ENCODE results near the gene KHDC4. TPM values are rescaled to one million over a fixed set of nuclear protein-coding genes. Genes with fewer than 3 reads are reported as not detected.

KHDC4 gene
- total and polyA plus RNA-seq, 2 of the 13 experiments (the other 11 are each of a cell fraction or from before 2014, with no cell fraction given): 33.5 to 92.0 TPM

GRCh38 chr1:155976062-155976912, 42.1 kb upstream of the KHDC4 start (continued):
- TF ChIP-seq, protein P1, sequence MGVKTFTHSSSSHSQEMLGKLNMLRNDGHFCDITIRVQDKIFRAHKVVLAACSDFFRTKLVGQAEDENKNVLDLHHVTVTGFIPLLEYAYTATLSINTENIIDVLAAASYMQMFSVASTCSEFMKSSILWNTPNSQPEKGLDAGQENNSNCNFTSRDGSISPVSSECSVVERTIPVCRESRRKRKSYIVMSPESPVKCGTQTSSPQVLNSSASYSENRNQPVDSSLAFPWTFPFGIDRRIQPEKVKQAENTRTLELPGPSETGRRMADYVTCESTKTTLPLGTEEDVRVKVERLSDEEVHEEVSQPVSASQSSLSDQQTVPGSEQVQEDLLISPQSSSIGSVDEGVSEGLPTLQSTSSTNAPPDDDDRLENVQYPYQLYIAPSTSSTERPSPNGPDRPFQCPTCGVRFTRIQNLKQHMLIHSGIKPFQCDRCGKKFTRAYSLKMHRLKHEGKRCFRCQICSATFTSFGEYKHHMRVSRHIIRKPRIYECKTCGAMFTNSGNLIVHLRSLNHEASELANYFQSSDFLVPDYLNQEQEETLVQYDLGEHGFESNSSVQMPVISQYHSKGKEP (CRISPR knock-in tag; IDR thresholded peaks at IDR 0.05): no peak

GRCh38 chr1:155975375-155976061, 41.3 kb upstream of the KHDC4 start:
- intact Hi-C loops (cut with micrococcal nuclease; ENCODE audit: unreplicated experiment): loop anchor here (5.0 kb wide), 1 partner anchor 33 kb away; the partner anchor contains the start of gene RXFP4

More at GRCh38 chr1:155975375-155976061, 41.3 kb upstream of the KHDC4 start:
- in situ Hi-C loops (cut with HindIII; ENCODE audit: extremely low pct_ligation_motif_present, low pct_unique_long_range_greater_than_20kb): no loop called here
- Histone ChIP-seq H3K4me3 (replicated peaks in 1 of 3; ENCODE audit: insufficient read depth in 1 of 3, low read depth in 2 of 3, low read length in 3 of 3) (peak overlapping the region; percentile 85 to 92 (median 90); a peak in 5 of 6 replicates), H2AFZ (ENCODE audit: low read length) (no peak overlapping the region), H3K27me3 (ENCODE audit: control insufficient read depth in 1 of 2, insufficient read depth in 2 of 2, low read length in 2 of 2) (no peaks in the 10 kb centered on the region; a peak in 1 of 5 replicates), H3K9me3 (ENCODE audit: low read length) (no peaks in the 10 kb centered on the region), H3K27ac (ENCODE audit: extremely low read length, insufficient read depth, low read length) (no peak overlapping the region), H3K79me2 (ENCODE audit: insufficient read depth, low read length) (peaks cover 59% of the 10 kb centered on the region), H3K4me1 (ENCODE audit: insufficient read depth, low read length) (peaks cover 83% of the 10 kb centered on the region), H3K9ac (ENCODE audit: insufficient read depth, low read depth, low read length) (peak overlapping the region; percentile 83; the same call in 1 of the 2 replicates), H4K20me1 (ENCODE audit: insufficient read depth, low read length) (0 out of 2 replicates have a peak, but pooled peaks cover 2% of the 10 kb centered on the region), H3K36me3 (replicated peaks in 1 of 2; ENCODE audit: control insufficient read depth in 1 of 2, insufficient read depth in 2 of 2, low read length in 2 of 2) (peaks cover 0 to 3% of the 10 kb centered on the region in 2 experiments; a peak in 2 of 5 replicates), H3K4me2 (ENCODE audit: low read depth, low read length) (peak overlapping the region; percentile 92)
- no peak for ATAC-seq
- no peak for FAIRE-seq
- no peak for DNase-seq (ENCODE audit: low spot score)
- WGBS (ENCODE audit: low lambda C conversion rate): 56% methylated on average over 4 of the region's 4 CpGs
- no TSS peak for BruUV-seq (replicated peaks)
- POLR2A ChIA-PET: interaction anchor here (1.0 to 13.5 kb wide), 6 partner anchors 8 to 155 kb away, joined by 3 to 390 read pairs (median 18); partner anchors contain the start of genes KHDC4 and RXFP4
- TF ChIP-seq JUNB (CRISPR knock-in tag; IDR thresholded peaks at IDR 0.05; ENCODE audit: borderline replicate concordance) (0 out of 2 replicates have a peak, but pooled peaks have one; percentile 26), ZNF543 (CRISPR knock-in tag; IDR thresholded peaks at IDR 0.05) (no peak), HES4 (CRISPR knock-in tag; IDR thresholded peaks at IDR 0.05; ENCODE audit: borderline replicate concordance) (0 out of 2 replicates have a peak, but pooled peaks have one; percentile 17)
- TF ChIP-seq, protein P2, sequence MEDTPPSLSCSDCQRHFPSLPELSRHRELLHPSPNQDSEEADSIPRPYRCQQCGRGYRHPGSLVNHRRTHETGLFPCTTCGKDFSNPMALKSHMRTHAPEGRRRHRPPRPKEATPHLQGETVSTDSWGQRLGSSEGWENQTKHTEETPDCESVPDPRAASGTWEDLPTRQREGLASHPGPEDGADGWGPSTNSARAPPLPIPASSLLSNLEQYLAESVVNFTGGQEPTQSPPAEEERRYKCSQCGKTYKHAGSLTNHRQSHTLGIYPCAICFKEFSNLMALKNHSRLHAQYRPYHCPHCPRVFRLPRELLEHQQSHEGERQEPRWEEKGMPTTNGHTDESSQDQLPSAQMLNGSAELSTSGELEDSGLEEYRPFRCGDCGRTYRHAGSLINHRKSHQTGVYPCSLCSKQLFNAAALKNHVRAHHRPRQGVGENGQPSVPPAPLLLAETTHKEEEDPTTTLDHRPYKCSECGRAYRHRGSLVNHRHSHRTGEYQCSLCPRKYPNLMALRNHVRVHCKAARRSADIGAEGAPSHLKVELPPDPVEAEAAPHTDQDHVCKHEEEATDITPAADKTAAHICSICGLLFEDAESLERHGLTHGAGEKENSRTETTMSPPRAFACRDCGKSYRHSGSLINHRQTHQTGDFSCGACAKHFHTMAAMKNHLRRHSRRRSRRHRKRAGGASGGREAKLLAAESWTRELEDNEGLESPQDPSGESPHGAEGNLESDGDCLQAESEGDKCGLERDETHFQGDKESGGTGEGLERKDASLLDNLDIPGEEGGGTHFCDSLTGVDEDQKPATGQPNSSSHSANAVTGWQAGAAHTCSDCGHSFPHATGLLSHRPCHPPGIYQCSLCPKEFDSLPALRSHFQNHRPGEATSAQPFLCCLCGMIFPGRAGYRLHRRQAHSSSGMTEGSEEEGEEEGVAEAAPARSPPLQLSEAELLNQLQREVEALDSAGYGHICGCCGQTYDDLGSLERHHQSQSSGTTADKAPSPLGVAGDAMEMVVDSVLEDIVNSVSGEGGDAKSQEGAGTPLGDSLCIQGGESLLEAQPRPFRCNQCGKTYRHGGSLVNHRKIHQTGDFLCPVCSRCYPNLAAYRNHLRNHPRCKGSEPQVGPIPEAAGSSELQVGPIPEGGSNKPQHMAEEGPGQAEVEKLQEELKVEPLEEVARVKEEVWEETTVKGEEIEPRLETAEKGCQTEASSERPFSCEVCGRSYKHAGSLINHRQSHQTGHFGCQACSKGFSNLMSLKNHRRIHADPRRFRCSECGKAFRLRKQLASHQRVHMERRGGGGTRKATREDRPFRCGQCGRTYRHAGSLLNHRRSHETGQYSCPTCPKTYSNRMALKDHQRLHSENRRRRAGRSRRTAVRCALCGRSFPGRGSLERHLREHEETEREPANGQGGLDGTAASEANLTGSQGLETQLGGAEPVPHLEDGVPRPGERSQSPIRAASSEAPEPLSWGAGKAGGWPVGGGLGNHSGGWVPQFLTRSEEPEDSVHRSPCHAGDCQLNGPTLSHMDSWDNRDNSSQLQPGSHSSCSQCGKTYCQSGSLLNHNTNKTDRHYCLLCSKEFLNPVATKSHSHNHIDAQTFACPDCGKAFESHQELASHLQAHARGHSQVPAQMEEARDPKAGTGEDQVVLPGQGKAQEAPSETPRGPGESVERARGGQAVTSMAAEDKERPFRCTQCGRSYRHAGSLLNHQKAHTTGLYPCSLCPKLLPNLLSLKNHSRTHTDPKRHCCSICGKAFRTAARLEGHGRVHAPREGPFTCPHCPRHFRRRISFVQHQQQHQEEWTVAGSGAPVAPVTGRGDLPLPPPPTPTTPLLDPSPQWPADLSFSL (CRISPR knock-in tag; IDR thresholded peaks at IDR 0.05): 0 out of 2 replicates have a peak, but pooled peaks have one; percentile 26
- CTCF ChIA-PET (ENCODE audit: low intra/inter-chr PET ratio, low total read pairs): no interaction called here
